GM21423 (cell line): ENCODE results near the gene MMP24.
"Not testable (repeated sequence)": the region's sequence is repeated elsewhere in the genome, so short reads cannot be mapped to it uniquely, and the experiment has no call there.

Experiments
- ATAC-seq: cut with Tn5 transposase; IDR thresholded peaks from one replicate; pipeline ENCODE4 v1.9.1; 2021; ENCODE audit warnings: mild to moderate bottlenecking, moderate library complexity; ENCODE audit not compliant: unreplicated experiment

MMP24 gene

GRCh38 chr20:35253010-35253409 is 26.5 kb downstream of the MMP24 start:
- ATAC-seq, result no peak

- no peak for ATAC-seq
Measured at GRCh38 chr20:35254448-35254999, 28.0 kb downstream of the MMP24 start.

- no peak for ATAC-seq
Measured at GRCh38 chr20:35257175-35257909, 30.9 kb downstream of the MMP24 start.

GRCh38 chr20:35260426-35260825 is 33.9 kb downstream of the MMP24 start:
- ATAC-seq, result no peak

GRCh38 chr20:35262321-35262720 is 35.8 kb downstream of the MMP24 start:
- ATAC-seq, result not testable (repeated sequence)

- ATAC-seq, result not testable (repeated sequence)
Measured at GRCh38 chr20:35262731-35263531, 36.4 kb downstream of the MMP24 start.

GRCh38 chr20:35263532-35264341 is 37.2 kb downstream of the MMP24 start:
- no peak for ATAC-seq

GRCh38 chr20:35264755-35265154 is 38.3 kb downstream of the MMP24 start:
- ATAC-seq, result no peak

GRCh38 chr20:35267092-35267491 is 40.6 kb downstream of the MMP24 start:
- no peak for ATAC-seq

- no peak for ATAC-seq
Measured at GRCh38 chr20:35269055-35269781, 42.7 kb downstream of the MMP24 start.

GRCh38 chr20:35270021-35270902 is 43.8 kb downstream of the MMP24 start:
- ATAC-seq, result no peak

- ATAC-seq, result no peak
Measured at GRCh38 chr20:35271073-35271882, 44.8 kb downstream of the MMP24 start.

GRCh38 chr20:35271904-35272303 is 45.4 kb downstream of the MMP24 start:
- no peak for ATAC-seq

- ATAC-seq, result no peak
Measured at GRCh38 chr20:35273449-35274171, 47.1 kb downstream of the MMP24 start.

GRCh38 chr20:35274172-35275092 is 47.9 kb downstream of the MMP24 start:
- no peak for ATAC-seq

- ATAC-seq, result no peak
Measured at GRCh38 chr20:35275741-35276251, 49.3 kb downstream of the MMP24 start.

- no peak for ATAC-seq
Measured at GRCh38 chr20:35276408-35276807, 49.9 kb downstream of the MMP24 start.
